ENCODE results near the gene P2RY12.

P2RY12 gene

DNA sequence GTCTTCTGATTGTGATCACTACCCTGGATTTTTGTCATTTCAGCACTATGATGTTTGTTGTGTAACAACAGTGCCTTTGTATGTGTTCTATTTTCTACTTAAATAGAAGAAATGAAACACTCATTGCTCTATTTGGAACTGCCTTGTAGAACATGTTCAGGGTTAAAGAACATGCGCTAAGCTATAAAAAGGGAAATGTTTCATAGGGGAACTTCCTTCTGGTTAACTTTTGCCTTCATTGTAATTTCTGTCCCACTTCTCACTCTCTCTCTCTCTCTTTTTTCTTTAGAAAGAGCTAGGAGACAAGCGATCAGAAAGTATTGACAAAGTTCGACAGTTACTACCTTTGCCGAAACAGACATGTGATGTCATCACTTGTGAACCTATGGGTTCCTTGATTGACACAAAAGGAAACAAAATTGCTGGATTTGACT, at the start of gene P2RY12:
Gene P2RY12 (minus strand): TSS at position 13 of the 434 bp plus-strand sequence. CDS start 45,908 bp downstream, outside the sequence.
- H3K27me3 Mint-ChIP-seq: no peaks in the 10 kb centered on the region
- peak within 1 kb of the TSS; percentile 0 for H3K4me3 Mint-ChIP-seq
- H3K27ac Mint-ChIP-seq: peak within 1 kb of the TSS; percentile 29
- peaks cover 20% of the 10 kb centered on the region for H3K4me1 Mint-ChIP-seq (ENCODE audit: low read depth)
- no peaks in the 10 kb centered on the region for H3K9me3 Mint-ChIP-seq
- H3K36me3 Mint-ChIP-seq (ENCODE audit: low read depth): no peaks in the 10 kb centered on the region

DNA sequence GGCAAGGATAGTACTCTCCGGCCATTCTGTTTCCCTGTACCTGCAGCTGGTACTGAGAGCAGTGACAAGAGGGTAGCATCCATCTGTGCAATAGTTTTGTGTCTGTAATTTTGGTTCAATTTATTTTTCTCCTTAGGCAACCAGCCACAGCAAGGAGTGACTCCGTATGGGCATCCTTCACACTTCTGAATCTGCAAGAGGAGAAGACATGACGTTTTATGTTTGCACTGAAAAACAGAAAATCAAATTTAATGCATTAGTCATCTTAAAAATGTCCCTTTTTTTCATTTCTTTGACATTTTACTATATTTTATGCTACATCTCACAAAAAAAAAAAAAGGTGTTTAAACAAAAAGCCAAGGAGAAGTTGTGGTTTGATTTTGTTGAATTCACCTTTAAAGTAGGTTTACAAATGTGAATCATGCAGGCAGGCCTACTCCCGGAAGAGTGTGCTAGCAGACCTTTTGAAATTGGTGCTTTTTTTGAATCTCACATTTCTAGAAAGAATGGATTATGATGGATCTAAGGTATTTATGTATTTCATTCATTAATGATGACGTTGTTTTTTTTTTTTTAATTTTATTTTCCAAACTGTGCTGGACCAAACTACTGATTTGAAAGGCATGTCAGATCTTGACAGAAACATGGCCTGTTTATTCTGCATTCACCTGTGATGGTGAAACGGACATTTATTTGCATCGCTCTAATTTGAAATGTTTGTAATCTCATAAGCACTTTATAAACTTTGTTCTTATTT, 48.2 kb upstream of the P2RY12 start:
- Mint-ChIP-seq H3K36me3 (ENCODE audit: low read depth) (no peaks in the 10 kb centered on the region), H3K4me1 (ENCODE audit: low read depth) (no peaks in the 10 kb centered on the region), H3K27ac (no peak overlapping the region), H3K4me3 (no peak overlapping the region), H3K27me3 (no peaks in the 10 kb centered on the region), H3K9me3 (no peaks in the 10 kb centered on the region)

GRCh38 chr3:151431940-151432339, 47.4 kb upstream of the P2RY12 start:
- Mint-ChIP-seq H3K4me1 (ENCODE audit: low read depth) (no peaks in the 10 kb centered on the region), H3K27me3 (no peaks in the 10 kb centered on the region), H3K27ac (no peak overlapping the region), H3K36me3 (ENCODE audit: low read depth) (no peaks in the 10 kb centered on the region), H3K4me3 (no peak overlapping the region), H3K9me3 (no peaks in the 10 kb centered on the region)

- no peaks in the 10 kb centered on the region for H3K9me3 Mint-ChIP-seq
- no peaks in the 10 kb centered on the region for H3K36me3 Mint-ChIP-seq (ENCODE audit: low read depth)
- no peak overlapping the region for H3K4me3 Mint-ChIP-seq
- peaks cover 3% of the 10 kb centered on the region for H3K4me1 Mint-ChIP-seq (ENCODE audit: low read depth)
- no peak overlapping the region for H3K27ac Mint-ChIP-seq
- H3K27me3 Mint-ChIP-seq: no peaks in the 10 kb centered on the region
Observed at GRCh38 chr3:151430821-151431484, 46.4 kb upstream of the P2RY12 start.

DNA sequence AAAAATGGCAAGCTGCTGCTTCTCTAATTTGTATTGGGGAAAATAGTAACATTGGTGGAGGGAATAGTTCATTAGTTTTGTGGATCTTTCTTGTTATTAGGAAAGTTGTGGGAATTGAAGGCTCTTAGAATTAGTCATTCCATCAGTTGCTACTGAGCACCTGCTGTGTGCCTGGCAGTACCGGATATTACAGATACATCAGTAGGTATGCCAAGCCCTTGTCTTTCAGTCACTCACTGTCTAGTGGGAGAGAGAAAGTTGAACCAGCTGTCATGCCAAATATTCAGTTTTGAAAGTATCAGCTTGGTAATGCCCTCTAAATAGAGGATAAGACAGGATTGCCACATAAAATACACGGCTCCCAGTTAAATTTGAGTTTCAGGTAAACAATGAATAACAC, 43.8 kb upstream of the P2RY12 start:
- no peak overlapping the region for H3K4me3 Mint-ChIP-seq
- no peak overlapping the region for H3K27ac Mint-ChIP-seq
- H3K36me3 Mint-ChIP-seq (ENCODE audit: low read depth): no peaks in the 10 kb centered on the region
- peaks cover 4% of the 10 kb centered on the region for H3K27me3 Mint-ChIP-seq
- H3K4me1 Mint-ChIP-seq (ENCODE audit: low read depth): peaks cover 3% of the 10 kb centered on the region
- H3K9me3 Mint-ChIP-seq: no peaks in the 10 kb centered on the region

DNA sequence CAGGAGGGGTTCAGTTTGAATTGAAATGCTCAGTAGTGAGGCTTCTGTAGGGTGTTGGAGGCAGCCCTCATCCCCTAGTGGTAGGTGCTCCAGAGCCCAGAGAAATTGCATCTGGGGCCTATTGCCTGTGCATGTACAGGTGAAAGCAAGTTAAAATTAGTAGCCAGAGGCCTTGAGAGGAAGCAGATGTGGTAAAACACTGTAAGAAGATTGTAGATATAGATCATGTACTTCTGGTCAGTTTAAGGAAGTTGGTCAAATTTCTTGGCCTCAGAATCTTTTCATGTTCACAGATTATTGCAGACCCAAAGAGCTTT, 41.7 kb upstream of the P2RY12 start:
- Mint-ChIP-seq H3K27me3 (peaks cover 4% of the 10 kb centered on the region), H3K36me3 (ENCODE audit: low read depth) (no peaks in the 10 kb centered on the region), H3K27ac (no peak overlapping the region), H3K4me1 (ENCODE audit: low read depth) (peaks cover 3% of the 10 kb centered on the region), H3K4me3 (no peak overlapping the region), H3K9me3 (no peaks in the 10 kb centered on the region)

DNA sequence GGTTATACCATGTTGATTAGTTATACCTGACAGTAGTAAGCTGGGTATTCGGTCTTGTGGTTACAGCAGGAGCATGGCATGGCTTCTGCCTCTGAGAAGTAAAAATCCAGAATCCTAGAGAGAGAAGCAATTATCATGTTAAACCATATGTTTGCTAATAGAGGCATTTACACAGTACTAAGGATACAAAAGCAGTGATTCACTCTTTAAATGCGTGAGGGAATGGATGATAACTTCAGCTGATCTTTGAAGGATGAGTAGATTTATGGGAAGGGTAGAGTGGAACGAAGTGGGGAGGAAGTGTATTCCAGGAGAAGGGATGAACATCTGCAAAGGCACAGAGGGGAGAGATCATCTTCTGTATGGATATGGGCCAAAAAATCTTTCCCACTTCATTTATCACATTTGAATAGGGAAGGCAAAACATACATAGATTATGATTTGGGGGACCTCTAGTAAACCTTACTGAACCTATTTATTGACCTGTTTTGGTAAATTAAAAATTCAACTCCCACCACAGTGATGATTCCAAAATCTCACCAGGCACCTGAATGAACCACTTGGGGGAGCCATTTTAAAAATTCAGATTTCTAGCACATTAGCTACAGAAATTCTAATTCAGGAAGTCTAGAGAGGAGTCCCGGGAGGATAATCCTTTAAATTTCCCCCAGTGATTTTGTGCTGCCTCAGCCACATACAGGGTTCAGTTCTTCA, 41.2 kb upstream of the P2RY12 start:
- peaks cover 4% of the 10 kb centered on the region for H3K27me3 Mint-ChIP-seq
- H3K36me3 Mint-ChIP-seq (ENCODE audit: low read depth): no peaks in the 10 kb centered on the region
- no peaks in the 10 kb centered on the region for H3K9me3 Mint-ChIP-seq
- H3K27ac Mint-ChIP-seq: no peak overlapping the region
- H3K4me1 Mint-ChIP-seq (ENCODE audit: low read depth): peaks cover 3% of the 10 kb centered on the region
- H3K4me3 Mint-ChIP-seq: no peak overlapping the region

GRCh38 chr3:151423091-151423490, 38.5 kb upstream of the P2RY12 start:
- Mint-ChIP-seq H3K4me1 (ENCODE audit: low read depth) (peaks cover 3% of the 10 kb centered on the region), H3K4me3 (no peak overlapping the region), H3K9me3 (no peaks in the 10 kb centered on the region), H3K27me3 (peaks cover 4% of the 10 kb centered on the region), H3K36me3 (ENCODE audit: low read depth) (no peaks in the 10 kb centered on the region), H3K27ac (no peak overlapping the region)

DNA sequence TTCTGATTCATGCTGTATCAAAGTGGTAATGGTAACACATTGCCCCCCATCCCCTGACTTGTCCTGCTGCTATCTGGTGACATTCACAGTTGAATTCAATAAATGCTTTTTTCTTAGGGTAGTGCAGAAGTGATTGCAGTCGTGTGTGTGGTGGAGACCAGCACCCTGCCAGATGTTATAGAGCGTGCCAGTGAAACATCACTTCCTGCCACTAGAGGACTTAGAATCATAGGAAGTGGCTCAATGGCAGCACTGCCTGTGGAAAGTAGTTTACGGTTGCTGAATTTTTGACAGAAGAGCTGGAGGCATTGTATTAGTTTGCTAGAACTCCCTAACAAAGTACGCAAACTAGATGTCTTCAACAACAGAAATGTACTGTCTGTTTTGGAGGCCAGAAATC, 37.4 kb upstream of the P2RY12 start:
- H3K27me3 Mint-ChIP-seq: peaks cover 4% of the 10 kb centered on the region
- no peaks in the 10 kb centered on the region for H3K36me3 Mint-ChIP-seq (ENCODE audit: low read depth)
- H3K9me3 Mint-ChIP-seq: no peaks in the 10 kb centered on the region
- no peak overlapping the region for H3K4me3 Mint-ChIP-seq
- H3K4me1 Mint-ChIP-seq (ENCODE audit: low read depth): peaks cover 3% of the 10 kb centered on the region
- no peak overlapping the region for H3K27ac Mint-ChIP-seq

GRCh38 chr3:151419806-151420205, 35.3 kb upstream of the P2RY12 start:
- Mint-ChIP-seq H3K9me3 (no peaks in the 10 kb centered on the region), H3K36me3 (ENCODE audit: low read depth) (no peaks in the 10 kb centered on the region), H3K4me3 (no peak overlapping the region), H3K4me1 (ENCODE audit: low read depth) (no peaks in the 10 kb centered on the region), H3K27ac (no peak overlapping the region), H3K27me3 (no peaks in the 10 kb centered on the region)

DNA sequence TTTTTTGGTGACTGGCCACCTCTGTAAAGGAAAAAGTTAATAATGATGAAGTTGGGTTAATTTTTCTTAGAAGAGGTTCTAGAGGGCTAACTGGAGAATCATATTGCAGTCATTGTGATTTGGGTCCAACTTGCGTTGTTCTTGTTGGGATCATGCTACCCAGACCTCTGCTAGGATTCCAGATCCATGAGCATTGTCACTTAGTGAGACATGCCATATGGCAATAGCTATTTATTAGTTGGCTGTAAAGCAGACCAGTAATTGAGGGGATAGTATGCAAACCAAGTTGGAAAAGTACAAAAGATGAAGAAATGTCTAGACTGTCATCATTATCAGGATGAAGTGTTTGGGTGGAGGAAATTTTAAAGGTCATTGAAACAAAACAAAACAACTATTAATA, 30.7 kb upstream of the P2RY12 start:
- H3K27me3 Mint-ChIP-seq: no peaks in the 10 kb centered on the region
- H3K36me3 Mint-ChIP-seq (ENCODE audit: low read depth): no peaks in the 10 kb centered on the region
- no peaks in the 10 kb centered on the region for H3K4me1 Mint-ChIP-seq (ENCODE audit: low read depth)
- H3K4me3 Mint-ChIP-seq: no peak overlapping the region
- H3K9me3 Mint-ChIP-seq: no peaks in the 10 kb centered on the region
- H3K27ac Mint-ChIP-seq: no peak overlapping the region

DNA sequence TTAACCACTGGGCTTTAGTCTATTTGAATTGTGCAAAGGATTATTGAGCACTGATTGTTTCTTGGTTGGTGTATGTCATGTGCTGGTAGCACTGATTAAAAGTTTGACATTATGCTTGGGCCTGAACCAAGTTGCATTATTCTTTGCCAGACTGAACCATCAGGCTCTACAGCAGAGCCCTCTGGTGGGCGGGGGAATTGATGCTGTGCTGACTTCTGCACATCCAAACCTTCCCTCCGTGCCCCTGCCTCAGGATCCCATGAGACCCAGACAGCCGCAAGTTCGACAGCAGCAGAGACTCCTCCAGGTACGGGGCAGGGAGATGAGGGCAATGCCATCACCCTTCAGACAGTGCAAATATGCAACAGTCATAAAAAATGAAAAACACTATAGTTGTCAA, 28.4 kb upstream of the P2RY12 start:
- Mint-ChIP-seq H3K27me3 (no peaks in the 10 kb centered on the region), H3K36me3 (ENCODE audit: low read depth) (no peaks in the 10 kb centered on the region), H3K9me3 (no peaks in the 10 kb centered on the region), H3K4me3 (no peak overlapping the region), H3K27ac (no peak overlapping the region), H3K4me1 (ENCODE audit: low read depth) (no peaks in the 10 kb centered on the region)

DNA sequence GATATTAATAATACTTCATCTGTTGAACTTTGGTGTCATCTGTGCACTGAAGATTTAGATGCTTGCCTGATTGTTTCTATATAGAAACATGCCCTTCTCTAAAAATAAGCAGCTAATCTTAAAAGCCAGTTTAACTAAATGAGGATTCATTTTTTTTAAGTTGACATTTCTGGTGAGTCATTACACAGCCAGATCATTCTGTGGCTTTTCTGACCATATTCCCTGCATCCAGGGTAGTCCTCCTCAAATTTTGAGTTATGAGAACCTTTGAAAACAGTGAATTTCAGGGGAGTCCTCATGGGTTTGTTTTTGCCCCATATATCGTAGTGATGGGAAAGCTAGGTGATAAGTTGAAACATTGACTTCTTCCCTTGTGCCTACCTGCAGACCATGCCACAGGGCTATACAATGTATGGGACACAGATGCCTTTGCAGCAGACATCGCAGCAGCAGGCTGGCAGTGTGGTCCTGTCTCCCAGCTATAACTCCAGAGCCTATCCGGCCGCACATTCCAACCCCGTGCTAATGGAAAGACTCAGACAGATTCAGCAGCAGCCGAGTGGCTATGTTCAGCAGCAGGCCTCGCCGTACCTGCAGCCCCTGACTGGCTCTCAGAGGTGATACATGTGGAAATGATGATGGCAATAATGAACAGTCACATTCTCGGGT, 26.5 kb upstream of the P2RY12 start:
- Mint-ChIP-seq H3K27me3 (no peaks in the 10 kb centered on the region), H3K36me3 (ENCODE audit: low read depth) (no peaks in the 10 kb centered on the region), H3K9me3 (no peaks in the 10 kb centered on the region), H3K27ac (no peak overlapping the region), H3K4me1 (ENCODE audit: low read depth) (no peaks in the 10 kb centered on the region), H3K4me3 (no peak overlapping the region)

- Mint-ChIP-seq H3K36me3 (ENCODE audit: low read depth) (no peaks in the 10 kb centered on the region), H3K27me3 (peaks cover 5% of the 10 kb centered on the region), H3K4me1 (ENCODE audit: low read depth) (no peaks in the 10 kb centered on the region), H3K9me3 (no peaks in the 10 kb centered on the region), H3K4me3 (no peak overlapping the region), H3K27ac (no peak overlapping the region)
Observed at GRCh38 chr3:151407928-151408327, 23.4 kb upstream of the P2RY12 start.

- peaks cover 5% of the 10 kb centered on the region for H3K27me3 Mint-ChIP-seq
- no peaks in the 10 kb centered on the region for H3K9me3 Mint-ChIP-seq
Observed at GRCh38 chr3:151404316-151404715, 19.8 kb upstream of the P2RY12 start.

More at GRCh38 chr3:151404316-151404715, 19.8 kb upstream of the P2RY12 start:
- no peak overlapping the region for H3K4me3 Mint-ChIP-seq
- no peaks in the 10 kb centered on the region for H3K4me1 Mint-ChIP-seq (ENCODE audit: low read depth)
- H3K36me3 Mint-ChIP-seq (ENCODE audit: low read depth): no peaks in the 10 kb centered on the region
- no peak overlapping the region for H3K27ac Mint-ChIP-seq

Data from stimulated activated naive CD8-positive, alpha-beta T cell treated with anti-CD3 and anti-CD28 coated beads, Interleukin-15, Interleukin-2, amounts not matched to agents 100 ng/mL and 50 ng/mL, for 24 hours (primary cell).